Activated CD8-positive, alpha-beta T cell treated with anti-CD3 and anti-CD28 coated beads for 36 hours (primary cell): ENCODE data around the gene PHOSPHO2. TPM values are rescaled to one million over a fixed set of nuclear protein-coding genes. Genes with fewer than 3 reads are reported as not detected.
"Not testable (repeated sequence)": the region's sequence is repeated elsewhere in the genome, so short reads cannot be mapped to it uniquely, and the experiment has no call there.

ENCODE experiments used
- ATAC-seq: fragments of 200-7000 bp; cut with Tn5 transposase; one replicate; pipeline ENCODE4 v1.10.0; 2021; ENCODE audit warnings: mild to moderate bottlenecking, moderate library complexity
- CTCF ChIA-PET: fragments of 350-600 bp; sonication (Branson Sonifier 250); formaldehyde crosslinking; loops from one replicate; lab custom pipeline; 2021; ENCODE audit warnings: antibody characterized with exemption; lab: Charles Lee
- POLR2A ChIA-PET: fragments of 350-600 bp; sonication (Branson Sonifier 250); formaldehyde crosslinking; loops from one replicate; lab custom pipeline; 2021; ENCODE audit warnings: antibody characterized with exemption; lab: Charles Lee
- DNase-seq: peaks from one replicate; pipeline ENCODE4 v3.0.0-alpha.2; 2020
- H3K27ac Mint-ChIP-seq: one replicate; pipeline ENCODE4 v1.8.0; 2021; ENCODE audit warnings: mild to moderate bottlenecking, mixed read lengths
- H3K27me3 Mint-ChIP-seq: one replicate; pipeline ENCODE4 v1.8.0; 2021; ENCODE audit warnings: mixed read lengths
- H3K36me3 Mint-ChIP-seq: one replicate; pipeline ENCODE4 v1.8.0; 2021; ENCODE audit warnings: low read depth, mixed read lengths
- H3K4me1 Mint-ChIP-seq: one replicate; pipeline ENCODE4 v1.8.0; 2021; ENCODE audit warnings: low read depth, mixed read lengths
- H3K4me3 Mint-ChIP-seq: one replicate; pipeline ENCODE4 v1.8.0; 2021; ENCODE audit warnings: mild to moderate bottlenecking, moderate library complexity, mixed read lengths
- H3K9me3 Mint-ChIP-seq: one replicate; pipeline ENCODE4 v1.8.0; 2021; ENCODE audit warnings: mixed read lengths
- CTCF ChIP-seq: fragments of 200-600 bp; IDR thresholded peaks from one replicate; pipeline ENCODE4 v1.8.0; 2022; ENCODE audit warnings: antibody characterized with exemption, mild to moderate bottlenecking
- intact Hi-C: fragments of 100-400 bp; cut with micrococcal nuclease; formaldehyde crosslinking; loops from one replicate; pipeline ENCODE4 v1.10.0; 2022
- total RNA-seq, 2 experiments: library from RNA; stranded (reverse); gene quantifications; one replicate each; pipeline ENCODE4 v1.2.3, GENCODE V29; 2021

The PHOSPHO2 gene
- total RNA-seq, 2 experiments from 2014 or later = 3.2 to 3.9 TPM

- intact Hi-C loops = no loop called here
- POLR2A ChIA-PET = interaction anchor here (1.4 kb wide), 1 partner anchor 11 kb away, joined by 8 read pairs; the partner anchor contains the start of genes CFAP210 and PHOSPHO2
- CTCF ChIA-PET = interaction anchor here (1.0 to 2.1 kb wide), 3 partner anchors 10 to 16 kb away, joined by 4 to 6 read pairs (median 5); partner anchors contain the start of gene CFAP210
Measured at GRCh38 chr2:169683054-169683424, 11.2 kb upstream of the PHOSPHO2 start.

GRCh38 chr2:169683425-169684134 lies 10.7 kb upstream of the PHOSPHO2 start:
- ChIA-PET CTCF (interaction anchor here (1.0 to 2.1 kb wide), 3 partner anchors 10 to 16 kb away, joined by 4 to 6 read pairs (median 5); partner anchors contain the start of gene CFAP210), POLR2A (interaction anchor here (0.6 to 1.4 kb wide), 3 partner anchors 11 to 1344 kb away, joined by 3 to 8 read pairs (median 3); partner anchors contain the start of genes CFAP210 and PHOSPHO2)
- H3K36me3 Mint-ChIP-seq = no peaks in the 10 kb centered on the region
- H3K27me3 Mint-ChIP-seq = no peaks in the 10 kb centered on the region
- peaks cover 11% of the 10 kb centered on the region for H3K4me1 Mint-ChIP-seq
- DNase-seq = no peak
- TF ChIP-seq CTCF = no peak
- peak overlapping the region; percentile 51 for H3K27ac Mint-ChIP-seq
- peak; percentile 47 for ATAC-seq
- intact Hi-C loops = no loop called here
- H3K4me3 Mint-ChIP-seq = no peak overlapping the region
- peaks cover under 1% of the 10 kb centered on the region for H3K9me3 Mint-ChIP-seq

More at GRCh38 chr2:169683054-169683424, 11.2 kb upstream of the PHOSPHO2 start:
- ATAC-seq = peak; percentile 88
- H3K27me3 Mint-ChIP-seq = no peaks in the 10 kb centered on the region
- DNase-seq = peak; percentile 41
- peak overlapping the region; percentile 51 for H3K27ac Mint-ChIP-seq
- H3K4me3 Mint-ChIP-seq = no peak overlapping the region
- H3K36me3 Mint-ChIP-seq = no peaks in the 10 kb centered on the region
- no peak for TF ChIP-seq CTCF
- H3K4me1 Mint-ChIP-seq = peaks cover 11% of the 10 kb centered on the region
- no peaks in the 10 kb centered on the region for H3K9me3 Mint-ChIP-seq

- Mint-ChIP-seq H3K27me3 (no peaks in the 10 kb centered on the region), H3K4me1 (peaks cover 11% of the 10 kb centered on the region), H3K27ac (no peak overlapping the region), H3K9me3 (peaks cover 4% of the 10 kb centered on the region), H3K36me3 (peaks cover 3% of the 10 kb centered on the region), H3K4me3 (no peak overlapping the region)
- DNase-seq = no peak
- intact Hi-C loops = no loop called here
- ChIA-PET POLR2A (interaction anchor here (0.6 to 0.7 kb wide), 2 partner anchors 43 to 1343 kb away, joined by 3 read pairs; no protein-coding TSS in a partner anchor), CTCF (interaction anchor here (2.1 kb wide), 1 partner anchor 11 kb away, joined by 6 read pairs; no protein-coding TSS in a partner anchor)
- no peak for ATAC-seq
- no peak for TF ChIP-seq CTCF
Measured at GRCh38 chr2:169684135-169684565, 10.1 kb upstream of the PHOSPHO2 start.

GRCh38 chr2:169684712-169685111 lies 9.6 kb upstream of the PHOSPHO2 start:
- POLR2A ChIA-PET, intact Hi-C loops, ATAC-seq: not testable (repeated sequence)

GRCh38 chr2:169686825-169687224 lies 7.4 kb upstream of the PHOSPHO2 start:
- POLR2A ChIA-PET, DNase-seq, H3K27me3 Mint-ChIP-seq, ATAC-seq, H3K36me3 Mint-ChIP-seq, CTCF ChIA-PET, H3K4me3 Mint-ChIP-seq, H3K27ac Mint-ChIP-seq, intact Hi-C loops: not testable (repeated sequence)
- H3K9me3 Mint-ChIP-seq = peaks cover 13% of the 10 kb centered on the region
- H3K4me1 Mint-ChIP-seq = peaks cover 11% of the 10 kb centered on the region

More at GRCh38 chr2:169684712-169685111, 9.6 kb upstream of the PHOSPHO2 start:
- H3K4me3 Mint-ChIP-seq, H3K27me3 Mint-ChIP-seq, H3K36me3 Mint-ChIP-seq, H3K9me3 Mint-ChIP-seq, H3K27ac Mint-ChIP-seq, DNase-seq, CTCF ChIA-PET: not testable (repeated sequence)
- H3K4me1 Mint-ChIP-seq = peaks cover 11% of the 10 kb centered on the region

GRCh38 chr2:169687943-169688342 lies 6.3 kb upstream of the PHOSPHO2 start:
- POLR2A ChIA-PET, H3K36me3 Mint-ChIP-seq: not testable (repeated sequence)

More at GRCh38 chr2:169687943-169688342, 6.3 kb upstream of the PHOSPHO2 start:
- DNase-seq, H3K4me3 Mint-ChIP-seq, intact Hi-C loops, ATAC-seq, CTCF ChIA-PET, H3K27me3 Mint-ChIP-seq, H3K4me1 Mint-ChIP-seq, H3K27ac Mint-ChIP-seq: not testable (repeated sequence)
- H3K9me3 Mint-ChIP-seq = peaks cover 13% of the 10 kb centered on the region
